ENCODE data around the gene TSC22D1. TPM values are rescaled to one million over a fixed set of nuclear protein-coding genes. Genes with fewer than 3 reads are reported as not detected.

TSC22D1 gene
- polyA plus RNA-seq, 3 donors, result 230 to 257 (median 250) TPM

GRCh38 chr13:44403461-44404056 lies 172.6 kb downstream of the TSC22D1 start:
- DNase-seq (ENCODE audit: extremely low read depth in 1 of 11, low read depth in 9 of 11, low spot score in 4 of 11), result no peak

GRCh38 chr13:44402899-44403445 lies 173.2 kb downstream of the TSC22D1 start:
- no peak for DNase-seq (ENCODE audit: extremely low read depth in 1 of 11, low read depth in 9 of 11, low spot score in 4 of 11)

- DNase-seq (ENCODE audit: extremely low read depth in 1 of 11, low read depth in 9 of 11, low spot score in 4 of 11), result no peak
These were observed 174.6 kb downstream of the TSC22D1 start for GRCh38 chr13:44401577-44401976.

- DNase-seq (ENCODE audit: extremely low read depth in 1 of 11, low read depth in 9 of 11, low spot score in 4 of 11), result no peak
These were observed 175.4 kb downstream of the TSC22D1 start for GRCh38 chr13:44400736-44401135.

GRCh38 chr13:44399074-44399473 lies 177.1 kb downstream of the TSC22D1 start:
- no peak for DNase-seq (ENCODE audit: extremely low read depth in 1 of 11, low read depth in 9 of 11, low spot score in 4 of 11)

- DNase-seq (ENCODE audit: extremely low read depth in 1 of 11, low read depth in 9 of 11, low spot score in 4 of 11), result no peak
These were observed 177.5 kb downstream of the TSC22D1 start for GRCh38 chr13:44398606-44399005.

- no peak for DNase-seq (ENCODE audit: extremely low read depth in 1 of 11, low read depth in 9 of 11, low spot score in 4 of 11)
These were observed 178.3 kb downstream of the TSC22D1 start for GRCh38 chr13:44397766-44398223.

GRCh38 chr13:44396701-44397580 lies 179.2 kb downstream of the TSC22D1 start:
- no peak for DNase-seq (ENCODE audit: extremely low read depth in 1 of 11, low read depth in 9 of 11, low spot score in 4 of 11)

- no peak for DNase-seq (ENCODE audit: extremely low read depth in 1 of 11, low read depth in 9 of 11, low spot score in 4 of 11)
These were observed 180.0 kb downstream of the TSC22D1 start for GRCh38 chr13:44395976-44396694.

GRCh38 chr13:44394658-44395057 lies 181.5 kb downstream of the TSC22D1 start:
- no peak for DNase-seq (ENCODE audit: extremely low read depth in 1 of 11, low read depth in 9 of 11, low spot score in 4 of 11)

GRCh38 chr13:44393391-44393790 lies 182.7 kb downstream of the TSC22D1 start:
- DNase-seq (ENCODE audit: extremely low read depth in 1 of 11, low read depth in 9 of 11, low spot score in 4 of 11), result no peak

GRCh38 chr13:44389876-44390275 lies 186.3 kb downstream of the TSC22D1 start:
- no peak for DNase-seq (ENCODE audit: extremely low read depth in 1 of 11, low read depth in 9 of 11, low spot score in 4 of 11)

- no peak for DNase-seq (ENCODE audit: extremely low read depth in 1 of 11, low read depth in 9 of 11, low spot score in 4 of 11)
These were observed 187.0 kb downstream of the TSC22D1 start for GRCh38 chr13:44389060-44389666.

- no peak for DNase-seq (ENCODE audit: extremely low read depth in 1 of 11, low read depth in 9 of 11, low spot score in 4 of 11)
These were observed 187.6 kb downstream of the TSC22D1 start for GRCh38 chr13:44388427-44389059.

- no peak for DNase-seq (ENCODE audit: extremely low read depth in 1 of 11, low read depth in 9 of 11, low spot score in 4 of 11)
These were observed 189.1 kb downstream of the TSC22D1 start for GRCh38 chr13:44386913-44387556.

- no peak for DNase-seq (ENCODE audit: extremely low read depth in 1 of 11, low read depth in 9 of 11, low spot score in 4 of 11)
These were observed 190.3 kb downstream of the TSC22D1 start for GRCh38 chr13:44385847-44386246.

GRCh38 chr13:44385401-44385800 lies 190.7 kb downstream of the TSC22D1 start:
- no peak for DNase-seq (ENCODE audit: extremely low read depth in 1 of 11, low read depth in 9 of 11, low spot score in 4 of 11)

- DNase-seq (ENCODE audit: extremely low read depth in 1 of 11, low read depth in 9 of 11, low spot score in 4 of 11), result no peak
These were observed 191.4 kb downstream of the TSC22D1 start for GRCh38 chr13:44384778-44385177.

Data from renal cortex interstitium (tissue), 11 donors.